ENCODE results near the gene CA10.

Gene CA10

GRCh38 chr17:51668963-51669246, 489.6 kb downstream of the CA10 start:
- no peak for TF ChIP-seq CTCF (IDR thresholded peaks at IDR 0.05; ENCODE audit: low read length)
- no peak for TF ChIP-seq EZH2 (IDR thresholded peaks at IDR 0.05; ENCODE audit: borderline replicate concordance, low read length)
- H3K36me3 ChIP-seq (ENCODE audit: insufficient read depth, low read length) = no peaks in the 10 kb centered on the region

GRCh38 chr17:51668155-51668962, 490.2 kb downstream of the CA10 start:
- H3K27ac ChIP-seq (ENCODE audit: low read depth, low read length, poor library complexity, severe bottlenecking) = no peak overlapping the region
- H3K79me2 ChIP-seq (ENCODE audit: insufficient read depth, low read length) = no peaks in the 10 kb centered on the region
- H3K4me2 ChIP-seq (ENCODE audit: low read length) = no peak overlapping the region
- TF ChIP-seq EZH2 (IDR thresholded peaks at IDR 0.05; ENCODE audit: borderline replicate concordance, low read length) = no peak
- no peak for TF ChIP-seq CTCF (IDR thresholded peaks at IDR 0.05; ENCODE audit: low read length)
- no peak overlapping the region for H3K9ac ChIP-seq (ENCODE audit: low read length)
- H3K9me2 ChIP-seq (ENCODE audit: low read depth, low read length) = no peaks in the 10 kb centered on the region
- H3K36me3 ChIP-seq (ENCODE audit: insufficient read depth, low read length) = no peaks in the 10 kb centered on the region
- H3K4me3 ChIP-seq (ENCODE audit: low read depth, low read length, poor library complexity, severe bottlenecking) = no peak overlapping the region
- no peaks in the 10 kb centered on the region for H3K9me3 ChIP-seq (ENCODE audit: low read length)
- H3K4me1 ChIP-seq (ENCODE audit: insufficient read depth, low read length, severe bottlenecking) = no peaks in the 10 kb centered on the region
- H2AFZ ChIP-seq (ENCODE audit: low read length) = no peak overlapping the region
- no peaks in the 10 kb centered on the region for H3F3A ChIP-seq (ENCODE audit: insufficient read depth, low read length)
- no peaks in the 10 kb centered on the region; the same call in 1 of the 2 replicates for H3K27me3 ChIP-seq (ENCODE audit: insufficient read depth, low read length)
- H4K20me1 ChIP-seq (ENCODE audit: insufficient read depth, low read length) = no peaks in the 10 kb centered on the region

More at GRCh38 chr17:51668963-51669246, 489.6 kb downstream of the CA10 start:
- no peaks in the 10 kb centered on the region for H3K79me2 ChIP-seq (ENCODE audit: insufficient read depth, low read length)
- H3K9me2 ChIP-seq (ENCODE audit: low read depth, low read length) = no peaks in the 10 kb centered on the region
- no peak overlapping the region for H3K4me3 ChIP-seq (ENCODE audit: low read depth, low read length, poor library complexity, severe bottlenecking)
- H3K9ac ChIP-seq (ENCODE audit: low read length) = no peak overlapping the region
- no peaks in the 10 kb centered on the region for H3F3A ChIP-seq (ENCODE audit: insufficient read depth, low read length)
- H4K20me1 ChIP-seq (ENCODE audit: insufficient read depth, low read length) = no peaks in the 10 kb centered on the region
- no peak overlapping the region for H3K4me2 ChIP-seq (ENCODE audit: low read length)
- H3K9me3 ChIP-seq (ENCODE audit: low read length) = no peaks in the 10 kb centered on the region
- H3K27me3 ChIP-seq (ENCODE audit: insufficient read depth, low read length) = no peaks in the 10 kb centered on the region
- H3K27ac ChIP-seq (ENCODE audit: low read depth, low read length, poor library complexity, severe bottlenecking) = no peak overlapping the region
- H2AFZ ChIP-seq (ENCODE audit: low read length) = no peak overlapping the region
- no peaks in the 10 kb centered on the region for H3K4me1 ChIP-seq (ENCODE audit: insufficient read depth, low read length, severe bottlenecking)

GRCh38 chr17:51667706-51668083, 490.8 kb downstream of the CA10 start:
- Histone ChIP-seq H3K36me3 (ENCODE audit: insufficient read depth, low read length) (no peaks in the 10 kb centered on the region), H4K20me1 (ENCODE audit: insufficient read depth, low read length) (no peaks in the 10 kb centered on the region), H3K9ac (ENCODE audit: low read length) (no peak overlapping the region), H3K4me2 (ENCODE audit: low read length) (no peak overlapping the region), H3K4me3 (ENCODE audit: low read depth, low read length, poor library complexity, severe bottlenecking) (no peak overlapping the region), H3K79me2 (ENCODE audit: insufficient read depth, low read length) (no peaks in the 10 kb centered on the region), H3K4me1 (ENCODE audit: insufficient read depth, low read length, severe bottlenecking) (no peaks in the 10 kb centered on the region), H3F3A (ENCODE audit: insufficient read depth, low read length) (no peaks in the 10 kb centered on the region), H3K27me3 (ENCODE audit: insufficient read depth, low read length) (no peaks in the 10 kb centered on the region; the same call in 1 of the 2 replicates), H3K9me3 (ENCODE audit: low read length) (no peaks in the 10 kb centered on the region), H2AFZ (ENCODE audit: low read length) (no peak overlapping the region), H3K27ac (ENCODE audit: low read depth, low read length, poor library complexity, severe bottlenecking) (no peak overlapping the region), H3K9me2 (ENCODE audit: low read depth, low read length) (no peaks in the 10 kb centered on the region)
- TF ChIP-seq EZH2 (IDR thresholded peaks at IDR 0.05; ENCODE audit: borderline replicate concordance, low read length) (no peak), CTCF (IDR thresholded peaks at IDR 0.05; ENCODE audit: low read length) (no peak)
